Stimulated activated CD8-positive, alpha-beta memory T cell treated with anti-CD3 and anti-CD28 coated beads, Interleukin-15, amount 100 ng/mL, for 1 hour (primary cell): Measurements from ENCODE around the gene POU3F3.

Source experiments
- DNase-seq: peaks from one replicate; pipeline ENCODE4 v3.0.0-alpha.2; 2020; ENCODE audit warnings: low read depth

POU3F3 gene

GRCh38 chr2:104860451-104860790 is 6.5 kb downstream of the POU3F3 start:
- DNase-seq: no peak

- no peak for DNase-seq
Measured at GRCh38 chr2:104861351-104862057, 7.6 kb downstream of the POU3F3 start.

GRCh38 chr2:104862058-104862941 is 8.4 kb downstream of the POU3F3 start:
- DNase-seq: no peak

GRCh38 chr2:104863146-104863467 is 9.2 kb downstream of the POU3F3 start:
- DNase-seq: no peak

GRCh38 chr2:104863468-104864279 is 9.8 kb downstream of the POU3F3 start:
- no peak for DNase-seq

- no peak for DNase-seq
Measured at GRCh38 chr2:104864280-104865095, 10.6 kb downstream of the POU3F3 start.

- no peak for DNase-seq
Measured at GRCh38 chr2:104865096-104865470, 11.2 kb downstream of the POU3F3 start.

- DNase-seq: no peak
Measured at GRCh38 chr2:104866122-104866864, 12.4 kb downstream of the POU3F3 start.

GRCh38 chr2:104866883-104867812 is 13.2 kb downstream of the POU3F3 start:
- no peak for DNase-seq

- DNase-seq: no peak
Measured at GRCh38 chr2:104867813-104868504, 14.0 kb downstream of the POU3F3 start.

GRCh38 chr2:104868505-104868866 is 14.6 kb downstream of the POU3F3 start:
- no peak for DNase-seq

- DNase-seq: no peak
Measured at GRCh38 chr2:104870100-104870975, 16.4 kb downstream of the POU3F3 start.

- DNase-seq: no peak
Measured at GRCh38 chr2:104871649-104871971, 17.7 kb downstream of the POU3F3 start.

- DNase-seq: no peak
Measured at GRCh38 chr2:104871972-104872865, 18.3 kb downstream of the POU3F3 start.

GRCh38 chr2:104872866-104873688 is 19.2 kb downstream of the POU3F3 start:
- DNase-seq: no peak

GRCh38 chr2:104873689-104874054 is 19.8 kb downstream of the POU3F3 start:
- DNase-seq: no peak

GRCh38 chr2:104874230-104874629 is 20.3 kb downstream of the POU3F3 start:
- no peak for DNase-seq
